GM19023 (cell line): ENCODE results near the gene ZNF224.
A peak's percentile ranks its signal among the peaks of the same experiment; 100 is the strongest.

Experiments
- ATAC-seq: cut with Tn5 transposase; IDR thresholded peaks from one replicate; pipeline ENCODE4 v1.9.1; 2021; ENCODE audit warnings: mild to moderate bottlenecking, moderate library complexity; ENCODE audit not compliant: unreplicated experiment

The ZNF224 gene

GRCh38 chr19:44093931-44094765 is at the start of gene ZNF224:
Gene ZNF224, plus strand, starts transcription at chr19:44094361. Its CDS starts 3,513 bp downstream, at chr19:44097874.
- peak; percentile 81 for ATAC-seq

GRCh38 chr19:44050740-44051649 is 43.2 kb upstream of the ZNF224 start:
- ATAC-seq: peak; percentile 14

- peak; percentile 64 for ATAC-seq
Measured at GRCh38 chr19:44051650-44052402, 42.3 kb upstream of the ZNF224 start, which contains the start of gene ZNF223. Gene ZNF223, plus strand, starts transcription at chr19:44052036. Its CDS starts 3,141 bp downstream, at chr19:44055177.

GRCh38 chr19:44055870-44056269 is 38.3 kb upstream of the ZNF224 start:
- ATAC-seq: no peak

GRCh38 chr19:44059229-44059628 is 34.9 kb upstream of the ZNF224 start:
- ATAC-seq: no peak

GRCh38 chr19:44061038-44061437 is 33.1 kb upstream of the ZNF224 start:
- ATAC-seq: no peak

GRCh38 chr19:44066305-44066704 is 27.9 kb upstream of the ZNF224 start:
- no peak for ATAC-seq

- ATAC-seq: no peak
Measured at GRCh38 chr19:44069415-44069814, 24.7 kb upstream of the ZNF224 start.

GRCh38 chr19:44071824-44072542 is 22.2 kb upstream of the ZNF224 start, which contains the start of gene ZNF284:
Gene ZNF284, plus strand, starts transcription at chr19:44072159. Its CDS starts 4,231 bp downstream, at chr19:44076390.
- ATAC-seq: peak; percentile 89

GRCh38 chr19:44072543-44073401 is 21.4 kb upstream of the ZNF224 start:
- no peak for ATAC-seq

GRCh38 chr19:44076325-44076724 is 17.8 kb upstream of the ZNF224 start:
- no peak for ATAC-seq

GRCh38 chr19:44092108-44092507 is 2.1 kb upstream of the ZNF224 start:
- ATAC-seq: no peak

- no peak for ATAC-seq
Measured at GRCh38 chr19:44107751-44108150, 13.6 kb downstream of the ZNF224 start.

- ATAC-seq: no peak
Measured at GRCh38 chr19:44109458-44109857, 15.3 kb downstream of the ZNF224 start.

- no peak for ATAC-seq
Measured at GRCh38 chr19:44111910-44112463, 17.8 kb downstream of the ZNF224 start.

- ATAC-seq: no peak
Measured at GRCh38 chr19:44112802-44113137, 18.6 kb downstream of the ZNF224 start.

- ATAC-seq: peak; percentile 95
Measured at GRCh38 chr19:44113138-44113783, 19.1 kb downstream of the ZNF224 start, which contains the start of gene ZNF225. Gene ZNF225, plus strand, starts transcription at chr19:44113399. Its CDS starts 2,429 bp downstream, at chr19:44115828.

- peak; percentile 5 for ATAC-seq
Measured at GRCh38 chr19:44113784-44114390, 19.7 kb downstream of the ZNF224 start.
